Activated naive CD8-positive, alpha-beta T cell treated with anti-CD3 and anti-CD28 coated beads, Interleukin-2, amount 10 ng/mL, durations not matched to agents 7 days and 5 days (primary cell): ENCODE data around the gene FNDC5. TPM values are rescaled to one million over a fixed set of nuclear protein-coding genes. Genes with fewer than 3 reads are reported as not detected.

Experiments used
- ATAC-seq: fragments of 150-1000 bp; cut with Tn5 transposase; one replicate; pipeline ENCODE4 v1.10.0; 2021; ENCODE audit warnings: low read depth, moderate library complexity
- POLR2A ChIA-PET: fragments of 350-600 bp; sonication (Branson Sonifier 250); formaldehyde crosslinking; loops from one replicate; lab custom pipeline; 2021; ENCODE audit warnings: antibody characterized with exemption; lab: Charles Lee
- DNase-seq: peaks from one replicate; pipeline ENCODE4 v3.0.0; 2021
- H3K27ac Mint-ChIP-seq: one replicate; pipeline ENCODE4 v1.8.0; 2022; ENCODE audit warnings: mild to moderate bottlenecking, mixed read lengths
- H3K27me3 Mint-ChIP-seq: one replicate; pipeline ENCODE4 v1.8.0; 2022; ENCODE audit warnings: mild to moderate bottlenecking, moderate library complexity, mixed read lengths
- H3K36me3 Mint-ChIP-seq: one replicate; pipeline ENCODE4 v1.8.0; 2021; ENCODE audit warnings: mild to moderate bottlenecking, mixed read lengths
- H3K4me1 Mint-ChIP-seq: one replicate; pipeline ENCODE4 v1.8.0; 2021; ENCODE audit warnings: mixed read lengths
- H3K4me3 Mint-ChIP-seq: one replicate; pipeline ENCODE4 v1.8.0; 2022; ENCODE audit warnings: mild to moderate bottlenecking, moderate library complexity, mixed read lengths
- H3K9me3 Mint-ChIP-seq: one replicate; pipeline ENCODE4 v1.8.0; 2021; ENCODE audit warnings: mixed read lengths
- total RNA-seq, 2 experiments: library from RNA; stranded (reverse); gene quantifications; one replicate each; pipeline ENCODE4 v1.2.3, GENCODE V29; 2021

Gene FNDC5
- total RNA-seq, 2 experiments from 2014 or later: not detected

DNA sequence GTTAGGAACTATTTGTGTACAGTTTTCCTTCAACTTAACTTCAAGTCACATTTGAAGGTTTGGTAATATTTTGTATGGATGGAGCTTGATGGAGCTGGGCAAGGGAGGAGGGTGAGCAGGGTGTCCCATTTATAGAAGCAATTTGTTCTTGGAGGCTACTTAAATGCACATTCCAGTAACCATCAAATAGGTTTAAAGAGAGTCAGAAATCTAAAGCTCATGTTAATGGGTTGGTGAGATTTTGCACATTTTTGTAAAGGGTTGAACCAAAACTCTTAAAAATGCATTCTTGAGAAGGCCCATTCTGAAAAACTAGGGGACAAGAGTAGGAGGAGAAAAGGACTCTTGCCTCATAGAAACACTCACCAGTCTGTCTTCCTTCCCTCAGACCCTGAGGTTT lies 10.1 kb downstream of the FNDC5 start:
- ATAC-seq (no peak), DNase-seq (no peak)
- H3K4me1 Mint-ChIP-seq: no peaks in the 10 kb centered on the region
- H3K27ac Mint-ChIP-seq: no peak overlapping the region
- H3K36me3 Mint-ChIP-seq: peaks cover 27% of the 10 kb centered on the region
- no peak overlapping the region for H3K4me3 Mint-ChIP-seq
- POLR2A ChIA-PET: no interaction called here
- H3K27me3 Mint-ChIP-seq: no peaks in the 10 kb centered on the region
- H3K9me3 Mint-ChIP-seq: no peaks in the 10 kb centered on the region

DNA sequence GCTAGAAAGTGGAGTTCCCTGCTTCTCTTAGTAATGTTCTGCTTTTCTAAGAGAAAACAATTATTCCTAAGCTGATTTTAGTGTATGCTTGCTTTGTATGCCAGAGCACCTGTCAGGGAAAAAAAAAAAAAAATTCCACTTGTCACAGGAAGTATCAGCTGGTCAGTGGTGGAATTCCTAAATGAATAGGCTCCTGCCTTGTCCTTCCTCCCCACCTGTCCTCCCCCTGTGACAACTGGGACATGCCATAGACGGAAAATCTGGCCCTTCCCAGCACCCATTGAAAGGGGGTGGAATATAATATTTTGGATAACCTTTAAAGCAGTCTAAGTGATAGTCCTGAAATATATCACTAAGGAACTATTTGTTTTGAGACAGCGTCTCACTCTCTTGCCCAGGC lies 10.8 kb downstream of the FNDC5 start:
- no peak for ATAC-seq
- no peaks in the 10 kb centered on the region for H3K9me3 Mint-ChIP-seq
- no peaks in the 10 kb centered on the region for H3K27me3 Mint-ChIP-seq
- H3K4me1 Mint-ChIP-seq: no peaks in the 10 kb centered on the region
- DNase-seq: no peak
- H3K36me3 Mint-ChIP-seq: peaks cover 27% of the 10 kb centered on the region
- no peak overlapping the region for H3K4me3 Mint-ChIP-seq
- POLR2A ChIA-PET: no interaction called here
- no peak overlapping the region for H3K27ac Mint-ChIP-seq

DNA sequence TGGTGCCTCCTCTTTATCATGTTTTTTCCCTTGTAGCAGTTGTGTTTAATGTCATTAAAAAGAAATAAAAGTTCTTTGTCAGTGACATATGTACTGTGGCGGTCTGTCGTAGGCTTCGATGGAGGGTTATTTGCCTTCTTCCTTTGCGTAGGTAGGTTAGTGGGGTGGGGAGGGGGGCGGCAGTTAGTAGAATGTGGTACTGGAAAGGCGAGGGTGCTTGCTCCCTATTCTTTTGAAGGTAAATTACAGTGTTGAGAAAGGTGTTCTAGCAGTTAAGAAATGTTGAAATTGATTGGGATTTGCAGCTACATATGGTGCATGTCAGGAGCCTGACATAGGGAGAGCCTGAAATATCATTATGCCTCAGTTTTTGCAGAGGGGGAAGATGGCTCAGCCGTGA lies 11.9 kb downstream of the FNDC5 start:
- no peak for DNase-seq
- no peak for ATAC-seq
- H3K27me3 Mint-ChIP-seq: no peaks in the 10 kb centered on the region
- POLR2A ChIA-PET: no interaction called here
- no peak overlapping the region for H3K27ac Mint-ChIP-seq
- H3K4me3 Mint-ChIP-seq: no peak overlapping the region
- no peaks in the 10 kb centered on the region for H3K9me3 Mint-ChIP-seq
- peaks cover 30% of the 10 kb centered on the region for H3K36me3 Mint-ChIP-seq
- no peaks in the 10 kb centered on the region for H3K4me1 Mint-ChIP-seq

DNA sequence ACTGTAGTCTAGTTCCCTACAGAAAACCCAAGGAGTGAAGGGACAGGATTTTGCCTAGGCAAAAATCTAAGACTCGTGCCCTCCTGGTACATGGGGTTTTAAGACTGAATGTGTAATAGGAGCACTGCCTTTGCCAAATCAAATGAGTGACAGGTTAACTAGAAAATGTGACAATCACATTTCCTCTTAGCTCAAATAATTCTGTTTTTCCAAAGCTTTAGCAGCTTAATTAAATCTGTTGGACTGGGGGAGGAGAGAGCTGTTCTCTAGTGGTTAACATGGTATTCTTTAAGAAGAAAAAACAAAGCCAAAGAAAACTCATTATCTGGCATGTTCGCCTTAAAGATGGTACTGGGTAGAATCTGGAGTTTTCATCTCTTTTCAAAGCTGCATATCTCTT lies 12.6 kb downstream of the FNDC5 start:
- Mint-ChIP-seq H3K27ac (no peak overlapping the region), H3K4me3 (no peak overlapping the region), H3K4me1 (no peaks in the 10 kb centered on the region), H3K27me3 (no peaks in the 10 kb centered on the region), H3K36me3 (peaks cover 34% of the 10 kb centered on the region), H3K9me3 (no peaks in the 10 kb centered on the region)
- DNase-seq (no peak), ATAC-seq (no peak)
- POLR2A ChIA-PET: no interaction called here

DNA sequence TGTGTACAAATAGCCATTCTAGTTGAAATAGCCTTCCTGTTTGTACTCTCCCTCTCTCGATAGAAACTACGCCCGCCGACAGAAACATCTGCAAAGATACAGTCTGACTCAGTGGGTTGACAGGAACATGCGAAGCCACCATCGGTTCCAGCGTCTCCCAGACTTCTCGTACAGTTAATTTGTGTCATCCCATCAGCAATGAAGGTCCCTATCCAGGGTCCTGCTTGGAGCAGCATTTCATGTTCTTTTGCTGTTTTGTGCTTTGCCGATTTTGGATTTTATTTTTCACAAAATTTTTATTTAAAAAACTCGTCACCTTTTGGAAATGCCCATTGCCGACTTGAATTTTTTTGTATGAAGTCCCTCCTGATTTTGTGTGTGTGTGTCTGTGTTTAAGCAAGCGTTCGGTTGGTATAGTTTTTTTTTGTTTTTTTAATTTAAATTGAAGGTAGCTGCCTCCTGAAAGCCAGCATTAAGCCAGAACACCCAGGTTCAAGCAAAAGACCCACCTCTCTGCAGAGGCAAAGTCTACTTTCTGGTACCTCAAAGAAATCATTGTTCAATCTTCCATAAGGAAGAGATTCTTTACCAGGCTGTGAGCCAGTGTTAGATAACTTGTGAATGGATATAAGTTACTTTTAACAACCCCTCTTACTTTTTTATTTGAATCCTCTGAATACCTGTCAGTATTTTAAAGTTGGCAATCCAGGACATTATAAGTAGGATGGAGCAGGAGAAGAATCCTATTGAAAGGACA lies 14.7 kb downstream of the FNDC5 start:
- no peaks in the 10 kb centered on the region for H3K4me1 Mint-ChIP-seq
- no peak for DNase-seq
- ATAC-seq: no peak
- peaks cover 26% of the 10 kb centered on the region for H3K36me3 Mint-ChIP-seq
- no peak overlapping the region for H3K4me3 Mint-ChIP-seq
- no peaks in the 10 kb centered on the region for H3K9me3 Mint-ChIP-seq
- POLR2A ChIA-PET: no interaction called here
- no peak overlapping the region for H3K27ac Mint-ChIP-seq
- H3K27me3 Mint-ChIP-seq: no peaks in the 10 kb centered on the region

DNA sequence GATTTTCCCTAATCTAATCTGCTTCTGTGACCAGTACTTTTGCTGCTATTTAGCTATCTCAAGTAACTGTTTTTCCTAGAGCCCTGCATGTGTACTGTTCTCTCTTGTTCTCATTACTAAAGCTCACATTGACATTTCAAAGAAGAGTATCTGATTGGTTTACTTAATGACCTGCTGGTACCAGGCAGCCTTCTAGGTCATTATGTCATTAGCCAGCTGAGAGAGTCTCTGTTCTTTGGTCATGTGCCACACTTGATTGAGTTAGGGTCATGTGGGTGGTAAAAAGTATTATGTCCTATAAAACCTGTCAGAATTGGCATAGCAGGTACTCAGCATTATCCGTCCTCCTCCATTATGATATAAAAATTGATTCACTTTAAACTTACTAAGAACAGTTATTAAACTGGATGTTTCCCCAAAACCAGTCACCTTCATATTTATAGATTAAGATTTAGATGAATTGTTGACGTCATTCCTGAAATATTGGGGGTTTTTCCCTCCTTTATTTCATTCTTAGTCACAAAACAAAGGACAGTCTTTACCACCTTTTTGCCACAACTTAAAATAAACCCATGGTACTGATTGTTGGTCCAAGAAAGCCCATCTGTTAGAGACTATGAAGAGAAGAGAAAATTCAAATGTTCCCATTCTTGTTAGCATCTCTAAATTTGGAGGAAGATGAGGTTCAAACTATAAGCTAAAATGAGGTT lies 22.2 kb downstream of the FNDC5 start:
- H3K4me1 Mint-ChIP-seq: no peaks in the 10 kb centered on the region
- POLR2A ChIA-PET: no interaction called here
- H3K4me3 Mint-ChIP-seq: no peak overlapping the region
- no peak for ATAC-seq
- H3K36me3 Mint-ChIP-seq: peaks cover 29% of the 10 kb centered on the region
- DNase-seq: no peak
- H3K27me3 Mint-ChIP-seq: no peaks in the 10 kb centered on the region
- H3K27ac Mint-ChIP-seq: no peak overlapping the region
- H3K9me3 Mint-ChIP-seq: no peaks in the 10 kb centered on the region

DNA sequence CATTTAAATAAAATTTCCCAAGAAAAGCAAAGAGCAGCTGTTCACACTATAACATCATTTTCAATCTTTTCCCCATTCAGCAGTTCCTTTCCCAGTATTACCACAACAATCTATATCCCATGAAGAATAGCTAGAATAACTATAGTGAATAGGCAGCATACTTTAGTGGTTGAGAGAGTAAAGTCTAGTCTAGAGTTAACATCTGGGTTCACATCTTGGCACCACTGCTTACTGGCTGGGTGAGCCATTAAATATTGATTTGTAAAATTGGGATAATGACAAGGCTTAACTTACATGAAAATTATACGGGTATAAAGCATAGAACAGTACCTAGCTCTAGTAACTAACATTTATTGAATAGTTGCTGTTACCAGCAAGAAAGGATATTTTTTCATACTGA lies 38.8 kb downstream of the FNDC5 start:
- no peak for ATAC-seq
- POLR2A ChIA-PET: no interaction called here
- Mint-ChIP-seq H3K27ac (no peak overlapping the region), H3K4me1 (peaks cover 7% of the 10 kb centered on the region), H3K4me3 (no peak overlapping the region), H3K9me3 (no peaks in the 10 kb centered on the region), H3K27me3 (no peaks in the 10 kb centered on the region), H3K36me3 (peaks cover 46% of the 10 kb centered on the region)
- no peak for DNase-seq

DNA sequence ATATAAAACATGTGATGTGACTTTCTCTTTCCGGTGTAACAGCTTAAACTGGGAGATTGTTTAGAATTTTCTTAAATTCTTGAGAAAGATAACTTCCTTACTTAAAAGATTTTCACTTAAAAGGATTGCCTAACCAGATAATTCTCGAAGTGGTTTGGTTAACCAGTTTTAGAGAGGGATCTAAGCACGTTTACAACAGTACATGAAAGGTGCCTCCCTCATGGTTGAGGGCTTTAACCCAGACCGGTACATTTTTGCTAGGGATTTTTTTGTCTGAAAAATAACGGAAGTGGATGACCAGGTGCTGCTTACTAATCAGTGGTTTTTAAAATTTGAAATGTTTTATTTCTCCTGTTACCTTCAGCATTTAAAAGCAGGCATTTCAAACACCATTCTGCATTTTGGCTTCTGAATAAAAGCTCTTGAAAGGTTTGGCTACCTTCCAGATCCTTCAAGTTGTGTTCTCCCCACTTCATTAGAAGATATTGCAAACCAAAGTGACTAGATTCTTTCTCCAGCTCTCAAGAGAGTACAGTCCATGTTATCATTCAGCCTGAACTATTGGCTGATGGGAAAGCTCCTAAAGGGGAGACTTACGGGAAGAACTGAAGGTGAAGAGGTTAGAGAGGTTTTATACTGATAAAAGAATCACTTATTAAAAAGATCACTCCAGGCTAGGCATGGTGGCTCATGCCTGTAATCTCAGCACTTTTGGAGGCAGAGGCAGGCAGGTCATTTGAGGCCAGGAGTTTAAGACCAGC lies 40.4 kb downstream of the FNDC5 start:
- Mint-ChIP-seq H3K4me1 (peaks cover 7% of the 10 kb centered on the region), H3K27ac (no peak overlapping the region), H3K4me3 (no peak overlapping the region), H3K27me3 (no peaks in the 10 kb centered on the region), H3K9me3 (no peaks in the 10 kb centered on the region), H3K36me3 (peaks cover 47% of the 10 kb centered on the region)
- no peak for DNase-seq
- POLR2A ChIA-PET: interaction anchor here (2.0 kb wide), 1 partner anchor 13 kb away, joined by 6 read pairs; the partner anchor contains the start of genes S100PBP and YARS1
- no peak for ATAC-seq

DNA sequence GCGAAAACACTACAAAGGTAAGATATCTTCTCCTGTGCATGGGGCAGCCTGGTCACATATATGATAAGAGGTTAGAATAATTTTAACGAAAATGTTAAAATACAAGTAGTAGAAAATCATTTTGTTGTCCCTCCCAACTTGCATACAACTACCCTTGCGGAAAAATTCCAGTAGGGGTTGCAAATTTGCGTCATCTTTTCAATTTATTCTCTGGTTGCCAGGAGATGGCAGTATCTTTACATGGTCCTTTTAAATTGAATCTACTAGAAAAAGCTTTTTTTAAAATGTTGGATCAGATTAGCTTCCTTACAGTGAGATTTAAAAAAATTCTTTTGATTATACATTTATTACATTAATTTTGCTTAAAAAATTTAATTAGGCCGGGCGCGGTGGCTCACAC lies 42.4 kb downstream of the FNDC5 start:
- DNase-seq (no peak), ATAC-seq (no peak)
- POLR2A ChIA-PET: interaction anchor here (1.0 kb wide), 1 partner anchor 10 kb away, joined by 3 read pairs; no protein-coding TSS in a partner anchor
- Mint-ChIP-seq H3K4me1 (peaks cover 7% of the 10 kb centered on the region), H3K27ac (no peak overlapping the region), H3K27me3 (no peaks in the 10 kb centered on the region), H3K4me3 (no peak overlapping the region), H3K36me3 (peaks cover 41% of the 10 kb centered on the region), H3K9me3 (no peaks in the 10 kb centered on the region)

DNA sequence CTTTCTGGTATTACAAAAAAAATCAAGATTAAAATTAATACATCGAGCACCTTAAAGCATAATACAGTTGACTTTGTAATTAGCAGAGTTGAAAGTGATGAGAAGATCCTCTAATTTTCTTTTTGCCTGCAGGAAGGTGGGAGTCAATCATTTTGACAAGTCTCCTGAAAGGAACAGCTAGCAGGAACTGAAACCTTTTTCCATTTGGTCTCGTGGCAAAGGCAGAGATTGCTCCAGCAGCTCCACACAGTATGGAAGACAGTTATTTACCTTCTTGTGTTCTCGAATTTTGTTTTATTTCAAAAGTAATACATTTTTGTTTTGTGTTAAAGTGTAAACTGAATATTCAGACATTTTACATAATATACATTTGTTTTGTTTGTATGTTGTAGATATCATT lies 45.5 kb downstream of the FNDC5 start:
- DNase-seq (no peak), ATAC-seq (no peak)
- Mint-ChIP-seq H3K4me1 (peaks cover 11% of the 10 kb centered on the region), H3K4me3 (no peak overlapping the region), H3K36me3 (peaks cover 30% of the 10 kb centered on the region), H3K27me3 (no peaks in the 10 kb centered on the region), H3K27ac (no peak overlapping the region), H3K9me3 (no peaks in the 10 kb centered on the region)
- POLR2A ChIA-PET: no interaction called here

DNA sequence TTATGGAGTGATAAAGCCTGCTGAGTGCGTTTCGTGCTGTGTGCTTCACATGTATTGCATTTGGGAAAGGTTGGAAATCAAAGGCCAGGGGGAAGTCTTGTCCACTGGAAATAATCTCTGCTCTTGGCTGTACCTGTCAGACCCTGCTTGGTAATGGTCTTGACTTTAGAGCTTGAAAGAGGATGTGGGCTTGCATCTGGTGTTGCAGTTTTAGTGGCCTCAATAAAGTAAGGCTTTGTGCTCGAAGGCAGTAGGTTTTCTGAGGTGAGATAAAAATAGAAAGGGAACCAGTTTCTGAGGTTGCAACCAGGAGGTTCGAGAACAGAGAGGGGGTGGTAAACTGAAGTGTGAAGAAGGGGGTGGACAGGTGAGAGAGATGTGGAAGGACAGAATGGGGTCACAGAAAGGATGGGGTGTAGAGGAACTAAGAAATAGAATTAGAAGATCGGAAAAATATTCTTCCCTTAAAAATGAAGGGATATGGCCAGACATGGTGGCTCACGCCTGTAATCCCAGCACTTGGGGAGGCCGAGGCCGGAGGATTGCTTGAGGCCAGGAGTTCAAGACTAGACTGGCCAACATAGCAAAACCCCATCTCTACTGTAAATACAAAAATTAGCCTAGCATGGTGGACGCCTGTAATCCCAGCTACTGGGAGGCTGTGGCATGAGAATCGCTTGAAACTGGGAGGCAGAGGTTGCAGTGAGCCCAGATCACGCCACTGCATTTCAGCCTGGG lies 51.7 kb downstream of the FNDC5 start:
- DNase-seq (no peak), ATAC-seq (peak; percentile 23)
- Mint-ChIP-seq H3K27ac (peak overlapping the region; percentile 88), H3K4me3 (peak overlapping the region; percentile 97), H3K9me3 (no peaks in the 10 kb centered on the region), H3K4me1 (peaks cover 27% of the 10 kb centered on the region), H3K36me3 (peaks cover 18% of the 10 kb centered on the region), H3K27me3 (no peaks in the 10 kb centered on the region)
- POLR2A ChIA-PET: interaction anchor here (0.9 to 1.5 kb wide), 4 partner anchors 9 to 280 kb away, joined by 3 to 5 read pairs (median 4); no protein-coding TSS in a partner anchor

DNA sequence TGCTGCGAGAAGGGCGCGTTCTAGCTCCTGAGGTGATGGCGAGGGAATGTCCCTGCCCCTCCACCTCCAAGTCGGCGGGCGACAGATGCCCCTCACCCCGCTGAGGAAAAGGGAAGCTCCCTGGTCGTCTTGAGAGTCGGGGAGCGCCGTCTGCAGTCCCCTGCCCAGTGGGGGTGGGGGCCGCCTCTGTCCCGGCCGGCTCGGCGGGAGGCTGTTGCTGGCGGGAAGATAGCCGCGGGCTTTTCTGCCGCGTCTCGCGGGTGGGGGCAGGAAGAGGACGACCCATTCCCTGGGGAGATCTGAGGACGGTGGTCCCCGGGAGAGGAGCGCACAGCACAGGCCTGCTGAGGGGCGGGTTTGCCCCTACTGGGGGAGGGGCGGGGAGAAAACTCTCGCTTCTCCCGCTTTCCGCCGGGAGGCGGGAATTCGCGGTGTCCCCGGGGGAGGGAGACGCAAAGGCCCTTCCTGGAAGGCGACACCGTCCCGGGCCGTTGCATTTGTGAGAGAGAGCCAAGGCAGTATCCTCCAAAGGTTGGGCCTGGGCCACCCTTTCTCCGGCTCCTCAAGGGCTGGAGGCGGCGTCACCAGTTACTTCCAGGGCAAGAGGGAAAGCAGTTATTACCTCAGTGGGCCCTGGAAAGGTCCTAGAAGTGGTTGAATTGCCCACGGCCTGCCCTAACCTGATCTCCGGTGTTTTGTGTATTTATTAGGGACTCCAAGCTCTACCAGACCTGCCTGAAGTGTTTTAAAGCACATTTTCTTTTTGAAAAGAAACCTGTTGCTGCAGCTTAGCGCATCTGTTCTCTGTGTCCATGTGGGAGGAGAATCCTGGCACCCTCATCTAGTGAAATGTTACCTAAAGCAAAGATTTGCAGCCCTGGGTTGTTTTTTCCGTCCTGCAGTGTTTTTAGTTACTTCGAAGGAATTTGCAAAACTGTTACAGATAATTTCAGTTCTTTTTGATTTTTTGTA lies 52.6 kb downstream of the FNDC5 start:
- ATAC-seq: peak; percentile 5
- Mint-ChIP-seq H3K9me3 (no peaks in the 10 kb centered on the region), H3K27me3 (no peaks in the 10 kb centered on the region), H3K4me3 (peak overlapping the region; percentile 97), H3K4me1 (peaks cover 35% of the 10 kb centered on the region), H3K36me3 (peaks cover 24% of the 10 kb centered on the region), H3K27ac (peak overlapping the region; percentile 88)
- DNase-seq: peak; percentile 72
- POLR2A ChIA-PET: interaction anchor here (0.6 to 2.9 kb wide), 12 partner anchors 10 to 532 kb away, joined by 3 to 11 read pairs (median 4); partner anchors contain the start of genes RBBP4 and ZBTB8OS
